ENCODE data around the gene CMC2. TPM values are rescaled to one million over a fixed set of nuclear protein-coding genes. Genes with fewer than 3 reads are reported as not detected.

CMC2 gene
- total RNA-seq, 1 donor: 56.9 TPM

GRCh38 chr16:80969114-80969484 is 37.6 kb downstream of the CMC2 start:
- TF ChIP-seq, protein P1, sequence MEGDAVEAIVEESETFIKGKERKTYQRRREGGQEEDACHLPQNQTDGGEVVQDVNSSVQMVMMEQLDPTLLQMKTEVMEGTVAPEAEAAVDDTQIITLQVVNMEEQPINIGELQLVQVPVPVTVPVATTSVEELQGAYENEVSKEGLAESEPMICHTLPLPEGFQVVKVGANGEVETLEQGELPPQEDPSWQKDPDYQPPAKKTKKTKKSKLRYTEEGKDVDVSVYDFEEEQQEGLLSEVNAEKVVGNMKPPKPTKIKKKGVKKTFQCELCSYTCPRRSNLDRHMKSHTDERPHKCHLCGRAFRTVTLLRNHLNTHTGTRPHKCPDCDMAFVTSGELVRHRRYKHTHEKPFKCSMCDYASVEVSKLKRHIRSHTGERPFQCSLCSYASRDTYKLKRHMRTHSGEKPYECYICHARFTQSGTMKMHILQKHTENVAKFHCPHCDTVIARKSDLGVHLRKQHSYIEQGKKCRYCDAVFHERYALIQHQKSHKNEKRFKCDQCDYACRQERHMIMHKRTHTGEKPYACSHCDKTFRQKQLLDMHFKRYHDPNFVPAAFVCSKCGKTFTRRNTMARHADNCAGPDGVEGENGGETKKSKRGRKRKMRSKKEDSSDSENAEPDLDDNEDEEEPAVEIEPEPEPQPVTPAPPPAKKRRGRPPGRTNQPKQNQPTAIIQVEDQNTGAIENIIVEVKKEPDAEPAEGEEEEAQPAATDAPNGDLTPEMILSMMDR (IDR thresholded peaks at IDR 0.05; ENCODE audit: insufficient read depth, low read length): no peak
- H3K4me3 ChIP-seq (ENCODE audit: low read depth, low read length): no peak overlapping the region
- no peak for DNase-seq (ENCODE audit: low read depth)

- peak; percentile 47 for DNase-seq (ENCODE audit: low read depth)
- no peak overlapping the region for H3K4me3 ChIP-seq (ENCODE audit: low read depth, low read length)
- TF ChIP-seq, protein P1 (IDR thresholded peaks at IDR 0.05; ENCODE audit: insufficient read depth, low read length): no peak
These were observed 38.1 kb downstream of the CMC2 start for GRCh38 chr16:80968386-80969113.

DNA sequence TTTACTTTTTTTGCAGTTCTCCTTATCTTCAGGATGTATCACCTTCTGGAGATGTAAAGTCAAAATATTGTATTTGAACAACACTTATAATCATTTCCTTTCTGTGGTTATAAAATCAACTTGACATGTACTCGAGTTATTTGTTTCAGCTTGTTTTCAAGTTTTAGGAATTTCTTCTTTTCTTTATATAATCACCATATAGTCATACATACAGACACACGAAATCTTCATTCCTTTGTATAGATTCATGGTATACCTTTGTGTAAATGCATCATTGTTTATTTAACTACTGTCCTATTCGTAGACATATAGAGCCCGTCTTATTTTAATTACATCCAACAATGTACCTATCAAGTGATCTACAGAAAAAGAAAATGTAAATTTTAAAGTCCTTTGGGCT is 40.1 kb downstream of the CMC2 start:
- H3K4me3 ChIP-seq (ENCODE audit: low read depth, low read length): no peak overlapping the region
- TF ChIP-seq, protein P1 (IDR thresholded peaks at IDR 0.05; ENCODE audit: insufficient read depth, low read length): no peak
- DNase-seq (ENCODE audit: low read depth): no peak

- TF ChIP-seq, protein P1 (IDR thresholded peaks at IDR 0.05; ENCODE audit: insufficient read depth, low read length): no peak
- no peak overlapping the region for H3K4me3 ChIP-seq (ENCODE audit: low read depth, low read length)
- no peak for DNase-seq (ENCODE audit: low read depth)
These were observed 42.3 kb downstream of the CMC2 start for GRCh38 chr16:80964351-80964750.

GRCh38 chr16:80962879-80963278 is 43.8 kb downstream of the CMC2 start:
- TF ChIP-seq, protein P1 (IDR thresholded peaks at IDR 0.05; ENCODE audit: insufficient read depth, low read length): no peak
- DNase-seq (ENCODE audit: low read depth): no peak
- H3K4me3 ChIP-seq (ENCODE audit: low read depth, low read length): no peak overlapping the region

- H3K4me3 ChIP-seq (ENCODE audit: low read depth, low read length): no peak overlapping the region
- DNase-seq (ENCODE audit: low read depth): no peak
- TF ChIP-seq, protein P1 (IDR thresholded peaks at IDR 0.05; ENCODE audit: insufficient read depth, low read length): no peak
These were observed 48.4 kb downstream of the CMC2 start for GRCh38 chr16:80958284-80958683.

DNA sequence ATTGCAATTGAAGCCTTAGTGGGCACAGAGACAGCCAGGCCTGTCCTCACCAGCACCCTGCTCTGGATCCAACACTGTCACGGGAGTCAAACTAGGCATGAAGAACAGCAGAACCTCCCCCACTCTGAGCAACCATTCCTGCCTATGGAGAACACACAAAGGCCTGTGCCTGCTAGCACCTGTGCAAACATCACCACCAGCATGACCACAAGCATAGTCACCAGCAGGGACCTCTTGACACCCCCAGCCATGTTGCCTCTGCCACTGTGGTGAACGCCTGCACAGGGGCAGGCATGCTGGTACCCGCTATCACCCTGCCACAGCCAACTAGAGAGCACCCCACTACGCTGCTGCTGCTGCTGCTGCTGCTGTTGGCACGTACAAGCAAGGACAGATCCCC is 51.7 kb downstream of the CMC2 start:
- TF ChIP-seq, protein P1 (IDR thresholded peaks at IDR 0.05; ENCODE audit: insufficient read depth, low read length): no peak
- no peak overlapping the region for H3K4me3 ChIP-seq (ENCODE audit: low read depth, low read length)
- no peak for DNase-seq (ENCODE audit: low read depth)
